Measurements from ENCODE around the gene PROSER1. TPM values are rescaled to one million over a fixed set of nuclear protein-coding genes. Genes with fewer than 3 reads are reported as not detected.

PROSER1 gene
- total and polyA plus RNA-seq, 9 of the 15 experiments (the other 6 are each of a cell fraction or from before 2014, with no cell fraction given), result 9.2 to 36.2 (median 10.4) TPM

GRCh38 chr13:39036212-39036611 lies 1.7 kb downstream of the PROSER1 start:
- in situ Hi-C loops (cut with MboI) (no loop called here), intact Hi-C loops (cut with micrococcal nuclease) (no loop called here)
- Histone ChIP-seq H3K9me3 (replicated peaks; ENCODE audit: control insufficient read depth, insufficient read depth, low read depth, low read length) (no peaks in the 10 kb centered on the region), H4K20me1 (replicated peaks; ENCODE audit: control insufficient read depth, insufficient read depth, low read length) (peaks cover 9% of the 10 kb centered on the region; the same call in 1 of the 2 replicates), H3K36me3 (ENCODE audit: control insufficient read depth, insufficient read depth, low read length) (peaks cover 12% of the 10 kb centered on the region; the same call in 2 of the 3 replicates), H3K27me3 (ENCODE audit: control insufficient read depth in 2 of 2, insufficient read depth in 2 of 2, low read length in 2 of 2) (no peaks in the 10 kb centered on the region), H3K4me1 (replicated peaks in 1 of 2; ENCODE audit: control insufficient read depth in 2 of 2, insufficient read depth in 2 of 2, low read length in 2 of 2) (peaks cover 7 to 11% of the 10 kb centered on the region in 2 experiments; a peak in 4 of 5 replicates), H3K79me2 (ENCODE audit: control insufficient read depth, insufficient read depth, low read length) (peaks cover 86% of the 10 kb centered on the region), H3K4me3 (peak overlapping the region; percentile 87), H2AFZ (ENCODE audit: low read depth, low read length) (no peak overlapping the region), H3K9ac (ENCODE audit: insufficient read depth in 1 of 2, low read depth in 2 of 2, low read length in 2 of 2) (peak overlapping the region in 1 of 2 experiments; percentile 82; a peak in 3 of 4 replicates), H3K27ac (ENCODE audit: extremely low read depth, low read depth, low read length) (peak overlapping the region; percentile 83), H3K4me2 (ENCODE audit: insufficient read depth, low read length) (peak overlapping the region; percentile 87), H3K9me1 (ENCODE audit: control insufficient read depth, insufficient read depth, low read length) (no peaks in the 10 kb centered on the region)
- FAIRE-seq (peak; percentile 88), ATAC-seq (no peak), DNase-seq (ENCODE audit: extremely low read depth in 1 of 4, low spot score in 3 of 4) (peak in 1 of 4 experiments; percentile 29)
- WGBS (ENCODE audit: insufficient coverage, low coverage, missing lambda C conversion rate), result under 1% methylated on average over 9 of the region's 9 CpGs
- CTCF ChIA-PET (ENCODE audit: low intra/inter-chr PET ratio), result no interaction called here
- BruUV-seq (replicated peaks), result no TSS peak
- POLR2A ChIA-PET, result interaction anchor here (1.3 kb wide), 1 partner anchor 10 kb away, joined by 3 read pairs; no protein-coding TSS in a partner anchor
- TF ChIP-seq, protein P1, sequence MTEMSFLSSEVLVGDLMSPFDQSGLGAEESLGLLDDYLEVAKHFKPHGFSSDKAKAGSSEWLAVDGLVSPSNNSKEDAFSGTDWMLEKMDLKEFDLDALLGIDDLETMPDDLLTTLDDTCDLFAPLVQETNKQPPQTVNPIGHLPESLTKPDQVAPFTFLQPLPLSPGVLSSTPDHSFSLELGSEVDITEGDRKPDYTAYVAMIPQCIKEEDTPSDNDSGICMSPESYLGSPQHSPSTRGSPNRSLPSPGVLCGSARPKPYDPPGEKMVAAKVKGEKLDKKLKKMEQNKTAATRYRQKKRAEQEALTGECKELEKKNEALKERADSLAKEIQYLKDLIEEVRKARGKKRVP (CRISPR knock-in tag; IDR thresholded peaks at IDR 0.05), result no peak
- no peak for TF ChIP-seq RNF219 (CRISPR knock-in tag; IDR thresholded peaks at IDR 0.05)
- TF ChIP-seq CSDE1 (IDR thresholded peaks at IDR 0.05), result no peak
- no peak for TF ChIP-seq MGA (IDR thresholded peaks at IDR 0.05)
- TF ChIP-seq EP400 (IDR thresholded peaks at IDR 0.05), result peak; percentile 51; the same call in 1 of the 2 replicates
- TF ChIP-seq MYC (IDR thresholded peaks at IDR 0.05; ENCODE audit: low read depth, low read length), result peak; percentile 65
- no peak for TF ChIP-seq MYC (CRISPR knock-in tag; IDR thresholded peaks at IDR 0.05; ENCODE audit: borderline replicate concordance, low read depth)
- TF ChIP-seq CXXC5 (CRISPR knock-in tag; IDR thresholded peaks at IDR 0.05), result no peak
